HL-60 (cell line): ENCODE measurements around the gene FILIP1L.

Source experiments
- CTCF ChIP-seq: IDR thresholded peaks from one replicate; pipeline ENCODE4 v1.5.1; 2011; ENCODE audit warnings: low read length, control low read depth, inconsistent platforms; ENCODE audit not compliant: insufficient read depth
- GABPA ChIP-seq: IDR thresholded peaks from 2 replicates; pipeline ENCODE4 v1.6.1; 2012; ENCODE audit warnings: low read depth
- POLR2AphosphoS5 ChIP-seq: IDR thresholded peaks from 2 replicates; pipeline ENCODE4 v1.6.1; 2012; ENCODE audit warnings: low read depth
- REST ChIP-seq: IDR thresholded peaks from 2 replicates; pipeline ENCODE4 v1.6.1; 2012; ENCODE audit warnings: low read depth; ENCODE audit not compliant: insufficient replicate concordance

- TF ChIP-seq CTCF: no peak
- no peak for TF ChIP-seq GABPA
- no peak for TF ChIP-seq POLR2AphosphoS5
- no peak for TF ChIP-seq REST
These were observed 257.0 kb downstream of the FILIP1L start for GRCh38 chr3:99857278-99857677.
